ENCODE measurements around the gene DGAT2.

DGAT2 gene

DNA sequence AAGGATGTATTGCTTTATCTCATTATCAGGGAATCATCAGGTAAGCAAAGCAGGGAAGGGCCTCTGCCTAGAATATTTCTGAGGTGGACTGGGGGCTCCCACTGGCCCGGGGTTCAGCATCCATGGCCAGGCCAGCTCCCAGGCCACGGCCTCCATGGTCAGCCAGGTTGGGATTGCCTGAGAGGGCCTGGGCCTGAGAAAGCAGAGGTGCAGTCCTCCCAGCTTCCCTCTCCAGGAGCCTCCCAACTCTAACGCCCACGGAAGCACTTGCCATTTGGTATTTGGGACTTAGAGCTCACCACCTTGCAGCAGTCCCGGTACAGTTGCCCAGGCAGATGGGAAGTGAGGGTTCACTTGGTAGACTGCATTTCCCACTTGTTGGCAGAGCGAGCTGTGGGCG lies 12.7 kb downstream of the DGAT2 start:
- no peak for DNase-seq

DNA sequence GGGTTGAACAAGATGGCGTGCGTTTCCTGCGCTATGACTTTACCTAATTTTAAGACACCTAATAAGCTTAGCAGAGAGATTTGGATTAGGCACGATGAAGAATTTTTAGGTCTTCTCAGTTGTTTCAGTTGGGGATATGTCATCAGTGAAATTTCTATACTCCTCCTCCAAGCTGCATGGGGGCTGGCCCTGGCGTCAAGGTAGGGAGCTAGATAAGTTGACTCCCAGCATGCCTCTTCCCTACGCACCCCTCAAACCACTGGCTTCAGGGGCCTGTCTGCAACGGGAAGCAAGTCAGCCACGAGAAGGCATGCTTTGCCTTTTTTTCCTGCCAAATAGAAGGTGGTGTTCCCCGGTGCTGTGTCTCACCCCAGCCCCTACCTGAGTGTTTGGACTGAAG lies 13.3 kb downstream of the DGAT2 start:
- DNase-seq, result no peak

DNA sequence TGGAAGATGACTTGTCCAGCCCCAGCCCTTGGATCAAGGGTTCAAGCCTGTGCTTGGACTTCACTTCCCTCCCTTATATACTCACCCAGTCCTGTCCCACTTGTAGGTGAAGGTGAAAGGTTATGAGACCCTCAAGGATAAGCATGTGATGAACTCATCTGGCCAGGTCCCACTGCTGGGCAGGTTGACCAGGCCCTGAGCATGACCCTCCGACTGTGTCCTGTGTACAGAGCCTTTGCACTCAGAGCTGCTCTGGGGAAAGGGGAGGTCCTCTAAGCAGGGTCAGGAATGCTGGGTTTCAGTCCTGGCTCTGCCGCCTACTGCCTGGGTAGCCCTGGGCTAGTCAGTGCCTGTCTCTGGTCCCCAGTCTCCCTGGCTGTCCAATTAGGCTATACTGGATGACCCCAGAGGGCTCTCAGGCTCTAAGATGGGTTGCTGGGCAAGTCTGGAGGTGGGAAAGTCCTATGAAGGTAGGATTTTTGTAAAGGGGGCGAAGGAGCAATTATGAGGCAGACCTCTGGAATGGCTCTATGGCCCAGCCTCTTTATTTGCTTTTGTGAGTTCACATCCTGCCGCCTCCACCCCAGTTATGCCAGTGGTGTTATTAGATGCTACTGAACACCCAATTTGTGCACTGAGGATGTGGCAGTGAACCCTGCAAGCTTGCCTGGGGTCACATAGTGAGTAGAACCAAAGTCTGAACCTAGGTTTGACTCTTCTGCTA lies 14.1 kb downstream of the DGAT2 start:
- DNase-seq, result no peak

DNA sequence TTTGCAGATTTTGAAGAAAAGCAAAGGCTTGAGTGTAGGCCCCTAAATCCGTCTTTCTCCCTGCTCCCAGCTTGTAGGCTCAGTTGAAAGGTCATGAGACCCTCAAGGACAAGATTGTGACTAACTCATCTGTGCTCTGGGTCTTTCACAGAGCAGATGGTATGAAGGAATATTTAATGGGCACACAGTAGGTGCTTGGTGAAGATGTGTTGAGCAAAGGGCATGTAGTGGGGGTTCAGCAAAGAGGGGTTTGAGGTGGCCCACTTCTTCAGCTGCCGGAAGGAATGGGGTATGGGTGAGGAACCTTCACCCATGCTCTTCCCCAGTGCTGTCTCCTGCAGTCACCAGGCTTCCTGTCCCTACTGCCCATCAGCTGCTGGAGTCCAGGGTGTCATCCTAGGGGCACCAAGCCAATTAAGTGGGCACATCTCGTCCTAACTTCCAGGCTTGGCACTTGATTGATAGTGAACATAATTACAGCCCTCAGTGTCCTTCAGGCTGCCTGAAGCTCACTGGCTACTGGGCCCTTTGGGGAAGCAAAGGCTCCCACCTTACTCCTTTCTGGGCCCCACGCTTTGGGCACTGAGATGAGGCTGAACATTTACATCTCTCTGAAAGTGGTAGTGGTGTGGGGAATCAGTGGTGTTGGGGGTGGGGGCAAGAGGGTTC lies 15.0 kb downstream of the DGAT2 start:
- DNase-seq, result no peak

DNA sequence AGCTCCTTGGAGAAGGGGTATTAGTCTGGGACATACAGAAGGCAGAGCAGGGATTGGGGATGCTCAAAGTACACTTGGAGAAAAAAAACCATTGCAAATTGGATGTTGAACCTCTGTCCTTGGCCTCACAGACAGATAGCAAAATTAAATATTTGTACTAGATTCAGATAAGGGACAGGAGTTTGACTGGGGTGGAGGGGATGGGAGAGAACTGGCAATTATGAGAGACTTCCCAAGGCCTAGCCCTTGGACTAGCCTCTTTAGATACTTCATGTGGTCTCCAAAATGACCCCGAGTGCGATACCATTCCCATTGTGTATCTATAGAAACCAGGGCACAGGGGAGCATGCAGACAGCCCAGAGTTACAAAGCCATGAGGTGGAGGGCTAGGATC lies 15.5 kb downstream of the DGAT2 start:
- peak in 1 of 4 experiments; percentile 1 for DNase-seq

DNA sequence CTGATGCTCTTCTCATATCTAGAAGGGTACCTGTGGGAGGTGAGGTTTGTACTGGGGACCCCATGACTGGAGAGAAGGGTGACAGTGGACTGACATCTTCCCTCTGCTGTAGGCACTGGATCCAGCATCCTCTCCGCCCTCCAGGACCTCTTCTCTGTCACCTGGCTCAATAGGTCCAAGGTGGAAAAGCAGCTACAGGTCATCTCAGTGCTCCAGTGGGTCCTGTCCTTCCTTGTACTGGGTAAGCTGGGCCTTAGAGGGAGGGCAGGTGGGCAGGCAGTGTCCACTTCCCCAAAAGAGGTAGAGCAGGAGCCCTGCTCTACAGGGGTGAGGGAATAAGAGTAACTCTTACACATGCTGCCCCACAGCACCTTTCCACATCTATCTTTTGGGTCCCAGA lies 15.9 kb downstream of the DGAT2 start:
- DNase-seq, result no peak

DNA sequence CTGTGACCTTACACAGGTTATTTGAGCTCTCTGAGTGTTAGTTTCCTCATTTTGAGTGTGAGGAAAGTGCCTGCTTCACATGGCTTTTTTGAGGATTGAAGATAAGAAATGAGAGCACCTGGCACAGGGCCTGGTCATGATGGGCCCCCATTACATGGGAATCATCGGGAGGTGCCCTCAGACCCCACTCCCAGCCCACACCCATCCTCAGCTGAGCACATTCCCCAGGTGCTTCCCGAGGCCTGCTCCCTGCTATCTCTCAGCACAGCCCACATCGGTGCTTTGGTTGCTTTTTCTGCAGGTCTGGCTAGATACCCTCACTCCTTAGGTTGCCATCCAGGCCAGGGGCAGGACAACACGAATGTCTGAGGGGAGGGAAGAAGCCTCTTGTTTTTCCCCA lies 16.6 kb downstream of the DGAT2 start:
- peak in 1 of 4 experiments; percentile 0 for DNase-seq

DNA sequence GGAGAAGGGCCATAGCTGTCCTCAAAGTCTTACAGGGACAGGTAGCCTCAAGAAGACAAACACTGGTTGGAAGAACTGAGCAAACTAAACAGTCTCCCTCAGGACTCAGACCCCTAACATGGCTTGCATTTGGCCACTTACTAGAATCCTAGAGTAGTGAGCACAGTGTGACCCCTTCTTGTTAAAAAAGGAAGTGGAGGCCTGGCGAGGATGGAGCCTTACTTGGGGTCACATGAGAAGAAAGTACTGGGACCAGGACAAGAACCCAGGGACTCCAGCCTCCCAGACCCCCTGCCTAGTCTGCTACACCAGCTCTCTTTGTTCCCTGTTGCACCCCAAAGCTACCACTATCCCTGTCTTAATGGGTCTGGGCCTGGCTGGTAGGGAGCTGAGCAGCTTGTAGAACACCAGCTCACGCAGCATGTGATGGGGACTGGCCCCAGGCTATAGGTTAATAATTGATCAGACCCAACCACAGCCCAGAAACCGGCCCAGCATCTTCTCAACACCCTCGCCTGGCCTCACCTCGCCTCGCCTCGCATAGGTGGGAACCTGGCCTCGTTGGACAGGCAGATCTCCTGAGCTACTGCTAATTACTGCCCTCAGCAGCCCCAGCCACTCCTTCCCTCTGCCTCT lies 17.6 kb downstream of the DGAT2 start:
- DNase-seq, result peak in 1 of 4 experiments; percentile 1

DNA sequence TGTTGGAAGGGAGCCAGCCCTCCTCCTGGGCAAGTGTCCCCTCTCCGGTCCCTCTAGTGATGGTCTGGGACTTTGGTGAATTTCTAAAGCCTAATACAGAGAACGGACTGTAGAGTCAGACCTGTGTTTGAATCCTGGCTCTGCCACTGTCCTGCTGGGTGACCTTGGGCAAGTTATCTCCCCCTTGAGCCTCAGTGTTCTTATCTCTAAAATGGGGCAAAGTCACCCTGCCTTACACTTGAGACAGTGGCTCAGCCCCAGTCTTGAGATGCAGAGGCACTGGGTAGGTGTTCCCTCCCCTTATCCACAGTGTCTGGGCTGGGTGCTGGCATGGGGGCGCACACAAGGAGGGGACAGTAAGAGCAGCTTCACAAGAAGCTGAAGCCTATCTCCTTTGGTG lies 20.9 kb downstream of the DGAT2 start:
- no peak for DNase-seq

DNA sequence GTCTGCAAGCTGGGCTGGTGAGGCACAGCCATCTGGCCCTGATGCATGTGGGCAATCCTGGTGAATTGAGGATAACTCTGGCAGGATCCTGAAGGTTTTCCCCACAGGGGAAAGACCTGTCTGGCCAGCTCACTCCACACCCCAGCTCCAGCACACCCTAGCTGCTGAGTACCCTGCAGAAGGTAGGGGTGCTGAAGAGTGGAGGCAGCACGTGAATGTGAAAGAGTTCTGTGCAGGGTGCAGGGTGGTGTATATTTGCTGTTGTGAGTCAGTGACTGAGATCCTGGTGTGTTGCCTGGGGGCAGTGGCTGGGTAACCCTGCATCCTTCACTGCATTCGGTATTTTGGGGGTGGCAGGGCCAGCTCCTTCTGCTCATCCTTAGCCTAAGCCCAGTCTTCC lies 22.4 kb downstream of the DGAT2 start:
- no peak for DNase-seq

DNA sequence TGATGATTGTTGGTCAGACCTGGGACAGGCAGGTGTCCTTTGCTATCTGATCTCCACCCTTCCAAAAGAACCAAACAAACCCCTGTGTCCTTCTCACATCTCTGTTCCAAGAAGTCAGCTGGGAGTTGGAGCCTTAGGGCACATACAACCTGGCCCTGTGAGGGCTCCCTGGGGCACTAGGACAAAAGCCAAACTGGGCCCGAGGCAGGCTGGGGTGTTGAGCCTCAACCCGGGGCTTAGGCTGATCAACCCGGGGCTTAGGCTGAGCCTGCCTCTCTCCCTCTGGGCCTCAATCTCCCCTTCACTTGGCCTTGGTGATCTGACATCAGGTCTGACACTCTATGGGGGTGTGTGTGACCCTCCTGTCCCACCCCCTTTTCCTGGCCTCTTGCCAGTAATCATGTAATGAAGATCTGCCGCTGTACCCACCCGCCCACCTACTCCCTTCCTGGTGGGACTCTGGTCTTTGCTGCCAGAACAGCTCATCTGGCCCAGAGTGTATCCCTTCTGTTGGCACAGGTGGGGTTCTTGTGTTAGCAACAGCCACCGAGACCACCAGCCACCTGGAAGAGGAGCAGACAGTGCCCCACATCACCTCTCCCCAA lies 23.7 kb downstream of the DGAT2 start:
- DNase-seq, result no peak

DNA sequence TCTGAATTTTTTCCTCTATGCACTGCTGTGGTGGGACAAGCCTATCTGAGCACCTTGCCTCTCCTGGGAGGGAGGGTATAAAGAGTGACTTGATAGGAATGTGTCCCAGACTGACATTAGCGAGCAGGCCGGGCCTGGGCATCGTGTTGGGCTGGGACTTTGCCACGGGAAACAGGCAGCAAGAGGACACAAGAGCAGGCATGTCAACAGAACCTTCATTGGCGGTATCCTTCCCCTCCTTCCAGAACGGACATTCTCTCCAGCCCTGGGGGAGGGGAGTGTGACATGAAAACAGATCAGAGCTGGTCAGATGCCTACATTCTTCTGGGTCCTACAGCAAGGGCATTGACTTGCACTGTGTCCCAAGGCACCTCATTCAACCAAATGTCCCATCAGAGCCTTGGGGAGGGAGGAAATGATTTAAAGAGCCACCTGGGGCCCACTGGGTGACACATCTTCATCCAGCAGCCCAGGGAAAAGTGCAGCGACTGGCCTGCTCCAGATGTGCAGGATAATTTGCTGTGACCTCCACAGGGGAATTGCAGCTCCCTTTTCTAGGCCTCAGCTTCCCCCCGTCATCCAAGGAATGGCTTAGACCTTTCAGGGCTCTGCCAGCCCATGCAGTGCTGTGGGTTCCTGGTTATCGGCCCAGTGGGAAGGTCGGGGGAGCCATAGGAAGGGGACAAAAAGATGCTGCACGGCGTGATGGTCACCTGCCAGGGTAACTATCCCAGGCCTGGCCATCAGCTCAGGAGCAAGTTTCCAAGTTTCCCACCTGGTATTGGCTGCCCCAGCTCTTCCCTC lies 24.6 kb downstream of the DGAT2 start:
- no peak for DNase-seq

DNA sequence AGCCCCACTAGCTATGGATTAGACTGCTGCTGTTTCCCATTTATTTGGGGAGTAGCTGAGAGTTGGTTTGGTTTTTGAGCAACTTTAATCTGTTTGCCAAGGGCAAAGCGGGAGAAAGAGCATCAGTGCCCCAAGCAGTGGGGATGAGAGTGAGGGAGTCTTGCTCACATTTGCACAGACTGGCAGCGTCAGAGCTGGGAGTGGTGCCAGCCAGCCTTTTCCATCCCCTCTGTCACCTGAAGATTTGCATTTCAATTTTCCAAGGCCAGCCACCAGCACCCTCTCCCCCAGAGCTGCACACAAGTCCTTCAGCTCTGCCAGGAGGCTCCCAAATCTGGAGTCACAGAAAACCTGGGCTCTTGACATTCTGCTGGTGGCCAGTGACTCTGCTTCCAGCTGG lies 25.4 kb downstream of the DGAT2 start:
- no peak for DNase-seq

DNA sequence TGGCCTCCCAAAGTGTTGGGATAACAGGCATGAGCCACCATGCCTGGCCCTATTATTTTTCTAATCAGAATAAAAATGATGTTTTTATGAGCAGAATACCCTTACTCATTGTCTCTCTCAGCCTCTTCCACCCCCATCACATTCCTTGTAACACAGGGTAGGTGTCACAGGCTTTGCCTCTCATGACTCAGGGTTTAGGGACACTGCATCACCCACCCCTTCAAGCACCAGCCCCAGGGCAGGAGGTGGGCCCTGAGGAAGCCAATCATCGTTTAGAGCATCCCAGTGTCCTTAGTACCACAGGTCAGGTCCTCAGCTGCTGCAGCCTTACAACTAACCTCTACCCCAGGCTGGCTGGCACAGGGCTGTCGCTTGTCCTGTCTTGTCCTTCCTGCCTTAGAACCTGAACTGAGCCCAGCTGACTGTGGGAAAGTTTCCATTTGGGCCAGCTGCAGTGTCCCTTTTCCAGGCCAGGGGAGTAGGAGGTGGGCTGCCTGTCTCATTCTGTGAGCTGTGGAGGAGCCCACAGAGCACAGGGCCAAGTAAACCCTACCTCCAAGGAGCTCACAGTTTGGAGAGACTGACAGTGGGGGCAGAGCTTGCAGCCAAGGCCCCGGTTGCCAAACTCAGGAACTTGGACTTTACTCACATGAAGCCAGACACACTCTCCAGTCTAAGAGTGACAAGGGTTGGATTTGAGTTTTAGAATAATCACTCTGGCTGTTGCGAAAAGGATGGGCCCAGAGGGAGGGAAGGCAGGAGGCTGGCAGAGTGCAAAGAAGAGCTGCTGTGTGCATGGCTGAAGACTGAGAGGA lies 26.9 kb downstream of the DGAT2 start:
- DNase-seq, result no peak

DNA sequence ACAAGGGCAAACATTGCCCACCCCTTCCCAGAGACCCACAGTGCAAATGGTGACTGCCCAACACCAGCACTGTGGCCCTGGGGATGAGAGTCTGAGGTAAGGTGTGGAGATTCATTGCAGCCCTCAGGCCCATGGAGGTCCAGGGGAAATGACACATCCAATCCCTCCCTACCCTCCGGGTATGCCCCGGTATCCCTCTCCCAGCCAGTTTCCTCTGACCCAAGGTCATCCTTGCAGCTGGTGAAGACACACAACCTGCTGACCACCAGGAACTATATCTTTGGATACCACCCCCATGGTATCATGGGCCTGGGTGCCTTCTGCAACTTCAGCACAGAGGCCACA lies 27.5 kb downstream of the DGAT2 start:
- no peak for DNase-seq

DNA sequence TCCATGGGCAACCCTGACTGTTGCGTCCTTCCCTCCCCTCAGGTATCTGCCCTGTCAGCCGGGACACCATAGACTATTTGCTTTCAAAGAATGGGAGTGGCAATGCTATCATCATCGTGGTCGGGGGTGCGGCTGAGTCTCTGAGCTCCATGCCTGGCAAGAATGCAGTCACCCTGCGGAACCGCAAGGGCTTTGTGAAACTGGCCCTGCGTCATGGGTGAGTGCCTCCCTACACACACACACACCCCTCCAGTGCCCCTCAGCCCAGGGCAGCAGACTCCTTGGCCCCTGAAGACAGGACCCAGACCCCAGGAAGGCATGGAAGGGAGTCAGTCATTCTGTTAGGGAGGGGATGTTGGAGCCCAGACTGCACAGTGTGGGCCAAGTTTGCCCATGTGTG lies 28.5 kb downstream of the DGAT2 start:
- DNase-seq, result no peak

DNA sequence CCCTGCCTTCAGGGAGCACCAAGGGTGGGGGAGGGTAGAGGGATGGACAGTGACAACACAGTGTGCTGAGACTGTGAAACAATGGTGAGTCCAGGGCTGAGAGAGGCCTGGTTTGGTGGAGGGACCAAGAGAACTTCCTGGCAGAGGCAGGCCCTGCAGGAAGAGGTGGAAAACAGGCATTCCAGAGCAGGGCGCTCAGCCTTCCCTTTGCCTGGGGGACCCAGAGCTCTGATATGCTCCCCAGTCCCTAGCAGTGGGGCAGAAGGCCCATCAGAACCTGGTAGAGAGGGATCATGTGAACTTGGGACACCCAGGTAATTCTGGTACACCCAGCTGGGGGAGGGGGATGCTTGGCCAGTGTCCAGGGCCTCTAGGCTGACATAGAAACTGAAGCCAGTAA lies 29.2 kb downstream of the DGAT2 start:
- no peak for DNase-seq

DNA sequence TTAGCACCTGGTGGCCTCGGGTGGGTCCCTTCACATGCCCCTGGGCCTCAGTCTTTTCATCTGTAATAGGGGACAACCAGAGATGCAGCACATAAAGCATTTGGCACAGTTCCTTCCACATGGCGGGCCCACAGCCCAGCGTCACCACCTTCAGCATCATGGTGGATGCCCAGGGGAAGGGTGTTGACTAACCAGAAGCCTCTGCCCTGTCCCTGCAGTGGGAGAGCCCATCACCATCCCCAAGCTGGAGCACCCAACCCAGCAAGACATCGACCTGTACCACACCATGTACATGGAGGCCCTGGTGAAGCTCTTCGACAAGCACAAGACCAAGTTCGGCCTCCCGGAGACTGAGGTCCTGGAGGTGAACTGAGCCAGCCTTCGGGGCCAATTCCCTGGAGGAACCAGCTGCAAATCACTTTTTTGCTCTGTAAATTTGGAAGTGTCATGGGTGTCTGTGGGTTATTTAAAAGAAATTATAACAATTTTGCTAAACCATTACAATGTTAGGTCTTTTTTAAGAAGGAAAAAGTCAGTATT lies 31.6 kb downstream of the DGAT2 start:
- DNase-seq, result no peak

DNA sequence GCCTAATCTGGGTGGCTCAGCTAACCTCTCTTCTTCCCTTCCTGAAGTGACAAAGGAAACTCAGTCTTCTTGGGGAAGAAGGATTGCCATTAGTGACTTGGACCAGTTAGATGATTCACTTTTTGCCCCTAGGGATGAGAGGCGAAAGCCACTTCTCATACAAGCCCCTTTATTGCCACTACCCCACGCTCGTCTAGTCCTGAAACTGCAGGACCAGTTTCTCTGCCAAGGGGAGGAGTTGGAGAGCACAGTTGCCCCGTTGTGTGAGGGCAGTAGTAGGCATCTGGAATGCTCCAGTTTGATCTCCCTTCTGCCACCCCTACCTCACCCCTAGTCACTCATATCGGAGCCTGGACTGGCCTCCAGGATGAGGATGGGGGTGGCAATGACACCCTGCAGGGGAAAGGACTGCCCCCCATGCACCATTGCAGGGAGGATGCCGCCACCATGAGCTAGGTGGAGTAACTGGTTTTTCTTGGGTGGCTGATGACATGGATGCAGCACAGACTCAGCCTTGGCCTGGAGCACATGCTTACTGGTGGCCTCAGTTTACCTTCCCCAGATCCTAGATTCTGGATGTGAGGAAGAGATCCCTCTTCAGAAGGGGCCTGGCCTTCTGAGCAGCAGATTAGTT lies 32.3 kb downstream of the DGAT2 start:
- DNase-seq, result no peak

DNA sequence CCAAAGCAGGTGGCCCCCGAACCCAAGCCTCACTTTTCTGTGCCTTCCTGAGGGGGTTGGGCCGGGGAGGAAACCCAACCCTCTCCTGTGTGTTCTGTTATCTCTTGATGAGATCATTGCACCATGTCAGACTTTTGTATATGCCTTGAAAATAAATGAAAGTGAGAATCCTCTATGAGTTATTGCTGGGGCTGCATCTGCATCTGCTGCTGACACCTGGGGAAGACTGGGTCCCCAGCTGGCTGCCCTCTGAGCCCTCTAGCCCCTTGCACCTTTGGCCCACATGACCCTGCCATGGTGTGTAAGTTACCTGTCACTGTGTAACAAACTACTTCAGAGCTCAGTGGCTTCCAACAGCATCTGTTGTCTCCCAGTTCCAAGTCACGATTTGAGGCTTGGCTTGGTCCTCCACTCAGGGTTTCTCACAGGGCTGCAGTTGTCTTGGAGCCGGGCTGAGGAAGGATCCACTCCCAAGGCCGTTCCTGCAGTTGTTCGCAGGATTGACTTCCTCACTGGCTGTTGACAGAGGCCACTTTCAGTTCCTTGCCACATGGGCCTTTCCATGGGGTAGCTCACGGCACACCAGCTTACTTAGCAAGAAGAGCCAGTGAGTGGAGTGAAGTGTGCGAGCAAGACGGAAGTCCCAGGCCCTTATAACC lies 32.9 kb downstream of the DGAT2 start:
- DNase-seq, result peak; percentile 85 to 94 (median 92)
